HepG2 (cell line): ENCODE measurements around the gene PFKFB2. TPM values are rescaled to one million over a fixed set of nuclear protein-coding genes. Genes with fewer than 3 reads are reported as not detected.

Source experiments
- ATAC-seq: fragments of 200-7000 bp; cut with Tn5 transposase; 3 replicates; pipeline ENCODE4 v1.9.1; 2020; ENCODE audit warnings: mild to moderate bottlenecking, moderate library complexity
- BruUV-seq: library from RNA; stranded (reverse); fragments of 400-500 nt; replicated peaks from 2 replicates; lab custom pipeline; 2021; lab: Mats Ljungman, UMichigan
- CTCF ChIA-PET: fragments of 300-600 bp; formaldehyde crosslinking; extraction: SDS; loops from one replicate; lab custom pipeline; 2021; ENCODE audit warnings: low total read pairs, inconsistent platforms, low intra/inter-chr PET ratio; lab: Yijun Ruan, JAX
- POLR2A ChIA-PET: fragments of 350-600 bp; sonication (Branson Sonifier 250); formaldehyde crosslinking; loops from one replicate; lab custom pipeline; 2020; ENCODE audit warnings: antibody characterized with exemption, inconsistent platforms; lab: Yijun Ruan, JAX
- DNase-seq: peaks from one replicate; pipeline ENCODE4 v3.0.0-alpha.2; 2015; ENCODE audit warnings: low spot score
- FAIRE-seq: peaks from 3 replicates; lab custom pipeline; 2011; peaks lifted over from hg19 to GRCh38; lab: Jason Lieb, UNC
- H2AFZ ChIP-seq: one replicate; pipeline ENCODE4 v1.6.1; 2011; ENCODE audit warnings: low read length, inconsistent platforms
- H3K27ac ChIP-seq: fragments of 300-600 bp; 3 replicates; pipeline ENCODE4 v1.8.0; 2011; ENCODE audit warnings: mixed run types, mild to moderate bottlenecking, mixed read lengths, low read length, inconsistent platforms; ENCODE audit not compliant: insufficient read depth; ENCODE audit errors: extremely low read length
- H3K27me3 ChIP-seq, 2 experiments: fragments of 200-600 bp in 1 of 2; 2 replicates in 1 of 2; 3 replicates in 1 of 2; pipeline versions ENCODE4 v1.6.0 to v1.8.0; 2011; ENCODE audit warnings: low read length in 2 of 2, mild to moderate bottlenecking in 2 of 2, moderate library complexity in 2 of 2, inconsistent platforms in 1 of 2; ENCODE audit not compliant: insufficient read depth in 2 of 2, control insufficient read depth in 1 of 2
- H3K36me3 ChIP-seq, 2 experiments: fragments of 200-600 bp in 1 of 2; replicated peaks in 1 of 2; 2 replicates in 1 of 2; 3 replicates in 1 of 2; pipeline versions ENCODE4 v1.5.1 to v1.8.0; 2011; ENCODE audit warnings: low read length in 2 of 2, inconsistent platforms in 1 of 2; ENCODE audit not compliant: insufficient read depth in 2 of 2, control insufficient read depth in 1 of 2
- H3K4me1 ChIP-seq: 2 replicates; pipeline ENCODE4 v1.5.1; 2012; ENCODE audit warnings: low read length, inconsistent platforms; ENCODE audit not compliant: insufficient read depth
- H3K4me2 ChIP-seq: 2 replicates; pipeline ENCODE4 v1.6.0; 2011; ENCODE audit warnings: low read depth, low read length, inconsistent platforms
- H3K4me3 ChIP-seq, 3 experiments: fragments of 200-600 bp in 1 of 3; sonication (generic), shearing (Covaris generic) in 1 of 3; replicated peaks in 1 of 3; 2 replicates each; pipeline ENCODE4 v1.5.1; 2011 to 2016; ENCODE audit warnings: low read length in 3 of 3, inconsistent platforms in 2 of 3, low read depth in 2 of 3, mild to moderate bottlenecking in 2 of 3, control low read depth in 1 of 3, mixed read lengths in 1 of 3; ENCODE audit not compliant: insufficient read depth in 1 of 3
- H3K79me2 ChIP-seq: one replicate; pipeline ENCODE4 v1.6.1; 2011; ENCODE audit warnings: low read length, inconsistent platforms; ENCODE audit not compliant: insufficient read depth
- H3K9ac ChIP-seq: 2 replicates; pipeline ENCODE4 v1.6.0; 2011; ENCODE audit warnings: mild to moderate bottlenecking, low read depth, low read length, inconsistent platforms; ENCODE audit not compliant: insufficient read depth
- H3K9me3 ChIP-seq: 2 replicates; pipeline ENCODE4 v1.5.1; 2012; ENCODE audit warnings: mild to moderate bottlenecking, low read length
- H4K20me1 ChIP-seq: 2 replicates; pipeline ENCODE4 v1.6.0; 2011; ENCODE audit warnings: inconsistent platforms, mild to moderate bottlenecking, low read length, moderate library complexity; ENCODE audit not compliant: insufficient read depth
- GATA4 ChIP-seq: sonication (generic); IDR thresholded peaks from 2 replicates; pipeline ENCODE4 v1.6.1; 2016; ENCODE audit warnings: antibody characterized with exemption, low read depth, borderline replicate concordance
- HNRNPH1 ChIP-seq: fragments of 200-400 bp; formaldehyde crosslinking; optimal IDR thresholded peaks from 2 replicates; pipeline ENCODE3; 2017; ENCODE audit warnings: mild to moderate bottlenecking, low read depth, low read length
- KMT2B ChIP-seq: IDR thresholded peaks from 2 replicates; pipeline ENCODE4 v1.6.1; 2016; ENCODE audit warnings: missing genetic modification reagents, missing compliant biosample characterization
- NCOA1 ChIP-seq: sonication (generic); formaldehyde crosslinking; IDR thresholded peaks from 2 replicates; pipeline ENCODE4 v1.9.0; 2021; ENCODE audit warnings: missing genetic modification reagents
- PAXIP1 ChIP-seq: sonication (generic); formaldehyde crosslinking; conservative IDR thresholded peaks from 2 replicates; pipeline ENCODE4 v1.4.0; 2020; ENCODE audit warnings: mild to moderate bottlenecking, missing genetic modification reagents, moderate library complexity
- PRDM4 ChIP-seq: sonication (generic); formaldehyde crosslinking; IDR thresholded peaks from 2 replicates; pipeline ENCODE4 v1.9.0; 2021; ENCODE audit warnings: missing genetic modification reagents, borderline replicate concordance
- PTBP1 ChIP-seq: fragments of 200-400 bp; formaldehyde crosslinking; IDR thresholded peaks from 2 replicates; pipeline ENCODE4 v1.6.1; 2018; ENCODE audit warnings: low read length, low read depth; ENCODE audit not compliant: poor library complexity, severe bottlenecking
- RFX3 ChIP-seq: IDR thresholded peaks from 2 replicates; pipeline ENCODE4 v1.6.1; 2016; ENCODE audit warnings: missing biosample characterization, missing genetic modification reagents
- SAP130 ChIP-seq: IDR thresholded peaks from 2 replicates; pipeline ENCODE4 v1.6.1; 2016; ENCODE audit warnings: low read depth
- SMARCE1 ChIP-seq: fragments of 450-650 bp; IDR thresholded peaks from 2 replicates; pipeline ENCODE4 v1.6.1; 2017; ENCODE audit warnings: borderline replicate concordance
- SMYD3 ChIP-seq: sonication (generic); formaldehyde crosslinking; IDR thresholded peaks from 2 replicates; pipeline ENCODE4 v1.8.1; 2023; ENCODE audit warnings: mild to moderate bottlenecking, missing genetic modification reagents
- SP2 ChIP-seq: sonication (generic); formaldehyde crosslinking; IDR thresholded peaks from 2 replicates; pipeline ENCODE4 v1.5.1; 2020; ENCODE audit warnings: mild to moderate bottlenecking, missing genetic modification reagents
- THYN1 ChIP-seq: sonication (generic); formaldehyde crosslinking; IDR thresholded peaks from 2 replicates; pipeline ENCODE4 v1.8.1; 2023; ENCODE audit warnings: low read depth, mild to moderate bottlenecking, moderate library complexity, missing genetic modification reagents, borderline replicate concordance
- ZFP82 ChIP-seq: sonication (generic); formaldehyde crosslinking; IDR thresholded peaks from 2 replicates; pipeline ENCODE4 v1.5.1; 2020; ENCODE audit warnings: mild to moderate bottlenecking, missing genetic modification reagents, borderline replicate concordance
- ZNF326 ChIP-seq: sonication (generic); formaldehyde crosslinking; IDR thresholded peaks from 2 replicates; pipeline ENCODE4 v1.4.0; 2020; ENCODE audit warnings: missing genetic modification reagents, borderline replicate concordance
- ZNF614 ChIP-seq: IDR thresholded peaks from 2 replicates; pipeline ENCODE4 v1.6.1; 2018; ENCODE audit warnings: missing biosample characterization, missing genetic modification reagents, inconsistent platforms, borderline replicate concordance
- WGBS: methylation state at CpG from one replicate; pipeline ENCODE4 v1.1.6; 2017; ENCODE audit warnings: low lambda C conversion rate; 5-methylcytosine and 5-hydroxymethylcytosine counted together
- in situ Hi-C: cut with HindIII; loops from 2 replicates; pipeline ENCODE4 v1.10.0; 2017; ENCODE audit warnings: low pct_unique_long_range_greater_than_20kb; ENCODE audit not compliant: extremely low pct_ligation_motif_present
- intact Hi-C: fragments of 100-400 bp; cut with micrococcal nuclease; formaldehyde crosslinking; loops from one replicate; pipeline ENCODE4 v1.10.0; 2022; ENCODE audit not compliant: unreplicated experiment
- polyA plus RNA-seq, 8 experiments: library from polyadenylated mRNA; depleted of rRNA in 3 of 8; stranded (reverse) in 7 of 8; unstranded in 1 of 8; fragments of >200 nt; fragmentation: Illumina TruSeq in 4 of 8; extraction: Trizol in 4 of 8; gene quantifications; 2 replicates each; pipeline versions ENCODE4 v1.2.1 to v1.2.3, GENCODE V29; 2011 to 2016; ENCODE audit warnings: low read depth in 4 of 8, missing spikeins in 1 of 8, mixed read lengths in 1 of 8; ENCODE audit not compliant: insufficient read depth in 1 of 8
- total RNA-seq, 5 experiments: library from RNA; depleted of rRNA; stranded (reverse); fragments of >200 nt; fragmentation: Illumina TruSeq; extraction: Trizol; gene quantifications; 2 replicates each; pipeline ENCODE4 v1.2.3, GENCODE V29; 2016; ENCODE audit warnings: low read depth in 1 of 5
- TF ChIP-seq, protein P1 (sequence below): sonication (generic); formaldehyde crosslinking; IDR thresholded peaks from 2 replicates; pipeline ENCODE4 v1.5.0; 2020; ENCODE audit warnings: mild to moderate bottlenecking, low read depth, missing genetic modification reagents, borderline replicate concordance
- TF ChIP-seq, protein P2 (sequence below): sonication (generic); formaldehyde crosslinking; IDR thresholded peaks from 2 replicates; pipeline ENCODE4 v1.5.1; 2020; ENCODE audit warnings: missing genetic modification reagents, mild to moderate bottlenecking, borderline replicate concordance

PFKFB2 gene
- total and polyA plus RNA-seq, 2 of the 13 experiments (the other 11 are each of a cell fraction or from before 2014, with no cell fraction given) = 4.6 to 10.6 TPM

- DNase-seq = no peak
- Histone ChIP-seq H3K27me3 (no peaks in the 10 kb centered on the region; a peak in 1 of 5 replicates), H4K20me1 (no peaks in the 10 kb centered on the region; the same call in none of the 2 replicates), H3K79me2 (peaks cover 56% of the 10 kb centered on the region), H3K4me3 (0 out of 6 replicates have a peak overlapping the region, but pooled peaks of 1 of the 3 experiments have one; percentile 20), H3K27ac (no peak overlapping the region), H2AFZ (no peak overlapping the region), H3K9ac (no peak overlapping the region), H3K4me2 (peak overlapping the region; percentile 52), H3K4me1 (peaks cover 72% of the 10 kb centered on the region), H3K36me3 (peaks cover 0 to 10% of the 10 kb centered on the region in 2 experiments; a peak in 1 of 5 replicates), H3K9me3 (no peaks in the 10 kb centered on the region)
- in situ Hi-C loops (no loop called here), intact Hi-C loops (no loop called here)
- ChIA-PET CTCF (no interaction called here), POLR2A (interaction anchor here (2.1 kb wide), 1 partner anchor 15 kb away, joined by 5 read pairs; the partner anchor contains the start of gene C1orf116)
- no peak for FAIRE-seq
- WGBS = 100% methylated on average over 1 of the region's 1 CpG
- ATAC-seq = no peak
- BruUV-seq = no TSS peak
- TF ChIP-seq PRDM4 (CRISPR knock-in tag) (no peak), THYN1 (CRISPR knock-in tag) (no peak), SP2 (CRISPR knock-in tag) (no peak), ZFP82 (no peak), ZNF614 (CRISPR knock-in tag) (no peak), GATA4 (no peak), KMT2B (CRISPR knock-in tag) (no peak), ZNF326 (CRISPR knock-in tag) (no peak), SMARCE1 (no peak), PTBP1 (no peak), HNRNPH1 (no peak), RFX3 (no peak), SMYD3 (CRISPR knock-in tag) (no peak), NCOA1 (CRISPR knock-in tag) (no peak), SAP130 (CRISPR knock-in tag) (no peak), PAXIP1 (CRISPR knock-in tag) (no peak)
- TF ChIP-seq, protein P1, sequence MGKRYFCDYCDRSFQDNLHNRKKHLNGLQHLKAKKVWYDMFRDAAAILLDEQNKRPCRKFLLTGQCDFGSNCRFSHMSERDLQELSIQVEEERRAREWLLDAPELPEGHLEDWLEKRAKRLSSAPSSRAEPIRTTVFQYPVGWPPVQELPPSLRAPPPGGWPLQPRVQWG (CRISPR knock-in tag) = no peak
- TF ChIP-seq, protein P2, sequence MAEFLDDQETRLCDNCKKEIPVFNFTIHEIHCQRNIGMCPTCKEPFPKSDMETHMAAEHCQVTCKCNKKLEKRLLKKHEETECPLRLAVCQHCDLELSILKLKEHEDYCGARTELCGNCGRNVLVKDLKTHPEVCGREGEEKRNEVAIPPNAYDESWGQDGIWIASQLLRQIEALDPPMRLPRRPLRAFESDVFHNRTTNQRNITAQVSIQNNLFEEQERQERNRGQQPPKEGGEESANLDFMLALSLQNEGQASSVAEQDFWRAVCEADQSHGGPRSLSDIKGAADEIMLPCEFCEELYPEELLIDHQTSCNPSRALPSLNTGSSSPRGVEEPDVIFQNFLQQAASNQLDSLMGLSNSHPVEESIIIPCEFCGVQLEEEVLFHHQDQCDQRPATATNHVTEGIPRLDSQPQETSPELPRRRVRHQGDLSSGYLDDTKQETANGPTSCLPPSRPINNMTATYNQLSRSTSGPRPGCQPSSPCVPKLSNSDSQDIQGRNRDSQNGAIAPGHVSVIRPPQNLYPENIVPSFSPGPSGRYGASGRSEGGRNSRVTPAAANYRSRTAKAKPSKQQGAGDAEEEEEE (CRISPR knock-in tag) = no peak
These were observed 5.6 kb upstream of the PFKFB2 start for GRCh38 chr1:207047505-207047904.
